Stimulated activated naive CD4-positive, alpha-beta T cell (primary cell): Measurements from ENCODE around the gene GALNT18.

ENCODE experiments used
- DNase-seq, 6 experiments: peaks; one replicate each; lab custom pipeline; 2025; lab: John Stamatoyannopoulos, UW

The GALNT18 gene

GRCh38 chr11:11498195-11498594 lies 123.6 kb downstream of the GALNT18 start:
- no peak for DNase-seq

DNA sequence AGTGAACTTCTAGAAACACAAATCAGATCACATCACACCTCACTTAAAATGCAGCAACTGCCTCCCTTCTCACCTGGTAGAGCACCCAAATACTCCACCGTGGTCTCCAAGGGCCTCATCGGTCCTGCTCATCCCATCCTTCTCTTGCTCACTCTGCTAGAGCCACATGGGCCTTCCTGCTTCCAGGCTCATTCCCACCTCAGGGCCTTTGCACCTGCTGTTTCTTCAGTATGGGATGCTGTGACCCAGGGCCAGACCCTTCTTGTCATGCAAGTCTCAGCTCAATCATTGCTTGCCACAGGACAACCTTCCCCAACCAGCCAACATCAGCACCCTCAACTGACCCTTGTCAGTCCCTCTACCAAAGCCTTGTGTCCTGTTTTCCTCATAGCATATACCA lies 124.9 kb downstream of the GALNT18 start:
- no peak for DNase-seq

DNA sequence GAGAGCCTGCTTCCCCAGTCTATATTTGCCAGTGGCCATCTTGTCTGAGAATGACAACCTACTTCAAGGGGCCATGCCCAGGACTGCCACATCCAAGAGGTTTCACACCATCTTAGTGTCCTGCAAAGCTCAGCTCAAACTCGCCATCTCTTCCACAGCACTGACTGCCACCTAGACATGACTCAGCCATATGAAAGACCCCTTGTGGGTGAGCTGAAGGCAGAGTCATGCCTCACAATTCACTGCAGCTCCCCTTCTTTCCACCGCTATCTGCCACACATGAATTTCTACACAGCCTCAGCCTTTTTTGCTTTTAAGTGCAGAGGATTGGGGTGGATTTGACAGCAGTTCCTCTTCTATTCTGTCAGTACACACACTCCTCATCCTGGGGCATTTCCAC lies 127.5 kb downstream of the GALNT18 start:
- no peak for DNase-seq

DNA sequence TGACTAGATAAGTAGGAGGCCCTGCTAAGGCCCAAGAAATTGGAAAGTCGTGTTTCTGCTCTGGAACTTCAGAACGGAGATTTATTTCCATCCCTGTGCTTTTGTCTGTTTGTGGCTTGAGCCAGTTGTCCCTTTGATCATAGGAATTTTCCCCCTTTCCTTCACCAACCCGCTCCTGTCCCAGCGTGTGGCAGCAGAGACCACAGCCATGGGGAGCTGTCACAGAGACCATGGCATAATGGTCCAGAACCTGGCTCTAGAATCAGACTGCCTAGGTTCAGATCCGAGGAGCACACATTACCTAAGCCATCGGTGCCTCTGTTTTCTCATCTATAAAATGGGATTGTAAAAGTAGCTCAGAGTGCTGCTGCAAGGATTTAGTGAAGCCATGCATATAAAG lies 128.1 kb downstream of the GALNT18 start:
- no peak for DNase-seq

GRCh38 chr11:11491589-11491988 lies 130.2 kb downstream of the GALNT18 start:
- no peak for DNase-seq

DNA sequence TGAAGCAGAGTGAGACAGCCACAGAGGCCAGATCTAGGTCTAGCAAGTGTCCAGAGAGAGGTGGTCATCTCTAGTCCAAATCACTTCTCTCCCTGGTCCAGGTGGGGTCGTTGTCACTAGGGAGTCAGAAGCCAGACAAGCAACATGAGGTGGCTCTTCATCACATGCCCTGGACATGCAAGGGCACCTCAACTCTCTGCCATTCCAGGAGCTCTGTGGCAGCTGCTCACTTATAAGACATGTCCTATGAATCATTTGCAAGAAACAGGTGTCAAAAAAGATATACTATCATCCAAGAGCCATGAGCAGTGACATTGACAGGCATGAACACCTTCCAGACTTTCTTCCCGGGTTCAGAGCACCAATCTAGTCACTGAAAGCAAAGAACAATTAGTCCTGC lies 130.8 kb downstream of the GALNT18 start:
- DNase-seq = no peak

GRCh38 chr11:11486423-11486822 lies 135.4 kb downstream of the GALNT18 start:
- DNase-seq = no peak

DNA sequence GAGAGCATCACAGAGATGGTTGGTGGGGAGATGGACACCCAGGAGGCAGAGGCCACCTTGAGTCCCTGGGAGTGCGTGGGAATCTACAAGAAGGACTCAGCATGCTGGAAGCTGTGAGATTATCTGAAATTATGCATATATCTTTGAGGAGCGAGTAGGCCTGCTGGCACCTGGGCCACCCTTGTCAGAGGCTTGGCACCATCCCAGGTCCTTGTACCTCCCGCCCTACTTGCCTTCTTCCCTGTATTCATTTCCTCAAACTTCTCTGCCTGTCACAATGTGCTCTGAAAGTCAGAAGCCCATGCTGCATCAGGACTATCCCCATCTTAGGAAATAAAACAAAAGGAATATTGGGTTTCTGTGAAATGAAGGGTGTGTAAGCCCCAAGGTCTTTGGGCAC lies 135.8 kb downstream of the GALNT18 start:
- no peak for DNase-seq

- no peak for DNase-seq
Measured at GRCh38 chr11:11483627-11484026, 138.2 kb downstream of the GALNT18 start.

DNA sequence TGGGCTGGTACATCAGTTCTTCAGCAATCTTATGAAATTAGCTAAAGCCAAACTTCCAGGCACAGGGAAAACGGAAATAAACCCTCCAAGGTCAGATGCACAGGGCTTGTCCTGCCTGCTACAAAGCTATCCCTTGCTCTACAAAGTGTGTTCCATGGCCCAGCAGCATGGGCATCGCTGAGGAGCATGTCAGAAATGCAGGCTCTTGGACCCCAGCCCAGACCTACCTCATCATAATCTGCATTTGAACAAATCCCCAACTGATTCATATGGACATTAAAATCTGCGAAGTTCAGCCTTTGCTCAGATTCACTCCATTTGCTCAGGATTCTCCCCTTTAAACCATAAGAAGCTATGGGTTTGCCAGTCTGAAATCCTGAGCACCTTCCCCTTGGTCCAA lies 139.1 kb downstream of the GALNT18 start:
- DNase-seq = no peak

DNA sequence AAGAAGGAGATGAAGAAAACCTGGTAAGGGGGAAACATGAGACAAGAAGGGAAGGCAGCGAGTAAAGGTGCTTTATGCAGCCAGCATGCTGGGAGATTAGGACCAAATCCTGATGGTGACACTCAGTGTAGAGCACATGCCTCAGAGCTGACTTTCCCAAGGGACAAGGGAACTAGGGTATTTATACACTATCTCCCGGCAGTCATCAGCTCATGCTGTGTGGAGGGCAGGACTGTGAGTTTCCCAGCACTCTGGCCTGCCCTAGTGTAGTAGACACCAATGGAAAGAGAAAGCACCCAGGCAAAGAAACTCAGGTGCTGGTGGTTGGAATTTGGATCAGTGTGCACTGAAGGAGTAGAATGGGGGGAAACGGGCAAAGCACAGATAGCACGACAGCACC lies 140.4 kb downstream of the GALNT18 start:
- DNase-seq = no peak

GRCh38 chr11:11480971-11481370 lies 140.8 kb downstream of the GALNT18 start:
- DNase-seq = no peak

DNA sequence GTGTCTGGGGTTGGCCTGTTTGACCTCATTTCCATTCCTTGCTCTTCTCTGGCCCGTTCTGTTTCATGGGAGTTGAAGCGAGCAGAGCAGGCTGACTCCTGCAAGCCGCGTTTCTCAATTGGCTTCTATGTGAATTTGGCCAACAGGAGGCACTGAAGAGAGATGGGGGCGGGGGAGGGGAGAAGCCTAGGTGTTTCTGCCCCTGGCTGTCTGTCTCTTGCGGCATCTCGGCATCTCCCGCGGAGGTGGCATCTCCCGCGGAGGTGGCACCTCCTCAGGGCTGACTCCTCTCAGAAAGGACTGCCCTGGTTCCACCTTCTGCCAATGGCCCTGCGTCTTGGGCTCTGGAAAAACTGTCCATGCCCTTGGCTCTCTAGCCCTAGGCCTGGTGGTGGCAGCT lies 143.1 kb downstream of the GALNT18 start:
- DNase-seq = no peak

DNA sequence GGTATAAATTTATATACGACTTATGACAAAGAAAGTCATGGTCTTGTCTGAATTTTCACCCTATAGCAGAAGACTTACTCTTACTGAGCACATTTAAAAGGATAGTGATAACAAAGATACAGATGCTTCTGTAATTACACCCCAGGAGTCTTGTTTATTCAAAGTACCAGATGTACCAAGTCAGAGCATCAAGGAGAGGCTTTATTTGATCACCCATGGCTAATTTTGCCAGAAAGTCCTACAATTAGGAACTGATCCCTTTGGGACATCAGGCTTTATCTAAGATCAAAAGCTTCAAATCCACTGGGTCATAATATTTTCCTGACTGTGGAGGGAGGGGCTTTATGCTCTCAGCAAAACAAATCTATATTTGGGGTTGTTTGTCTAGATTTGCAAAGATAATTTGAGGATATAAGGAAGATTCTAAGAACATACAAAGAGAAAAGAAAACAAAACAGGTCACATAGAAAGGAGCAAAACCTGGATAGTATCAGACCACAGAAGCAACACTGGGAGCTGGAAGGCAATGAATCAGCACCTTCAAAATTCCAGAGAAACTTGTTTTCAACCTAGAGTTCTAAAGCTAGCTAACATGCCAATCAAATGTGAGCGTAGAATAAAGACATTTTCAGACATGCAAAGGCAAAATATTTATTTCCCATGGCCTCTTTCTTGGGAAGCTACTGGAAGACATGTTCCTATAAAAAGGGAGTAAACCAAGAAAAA lies 143.9 kb downstream of the GALNT18 start:
- DNase-seq = no peak

DNA sequence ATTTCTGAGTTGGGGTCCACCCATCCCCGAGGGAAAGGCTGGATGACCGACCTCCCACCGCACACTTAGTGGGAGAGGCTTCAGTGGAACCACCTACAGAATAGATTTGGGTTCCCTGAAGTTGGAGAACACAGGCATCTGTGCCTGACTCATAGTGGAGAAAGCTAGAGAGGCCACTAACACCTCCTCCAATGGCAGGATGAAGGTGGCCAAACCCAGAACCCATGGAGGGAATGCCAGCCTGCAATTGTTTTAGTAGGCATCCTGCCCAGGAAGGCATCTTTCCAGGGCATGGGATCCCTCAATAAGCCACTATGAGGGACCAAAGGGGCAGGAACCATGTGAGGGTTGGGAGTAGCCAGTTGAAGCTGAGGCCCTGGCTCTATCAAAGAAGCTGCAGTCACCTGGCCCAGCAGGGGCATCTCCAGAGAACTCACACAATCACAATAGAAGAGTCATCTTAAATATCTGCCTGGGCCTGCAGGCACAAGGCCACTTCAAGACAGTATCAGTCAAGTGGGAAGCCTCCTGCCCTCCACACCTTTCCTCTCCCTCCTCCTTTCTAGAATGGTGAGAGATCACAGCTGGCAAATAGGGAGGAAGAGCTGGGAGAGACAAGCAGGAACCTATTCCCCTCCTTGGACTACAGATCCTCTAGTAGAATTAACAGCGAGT lies 144.7 kb downstream of the GALNT18 start:
- DNase-seq = no peak

- DNase-seq = no peak
Measured at GRCh38 chr11:11476499-11476898, 145.3 kb downstream of the GALNT18 start.

- DNase-seq = no peak
Measured at GRCh38 chr11:11472106-11472505, 149.7 kb downstream of the GALNT18 start.

DNA sequence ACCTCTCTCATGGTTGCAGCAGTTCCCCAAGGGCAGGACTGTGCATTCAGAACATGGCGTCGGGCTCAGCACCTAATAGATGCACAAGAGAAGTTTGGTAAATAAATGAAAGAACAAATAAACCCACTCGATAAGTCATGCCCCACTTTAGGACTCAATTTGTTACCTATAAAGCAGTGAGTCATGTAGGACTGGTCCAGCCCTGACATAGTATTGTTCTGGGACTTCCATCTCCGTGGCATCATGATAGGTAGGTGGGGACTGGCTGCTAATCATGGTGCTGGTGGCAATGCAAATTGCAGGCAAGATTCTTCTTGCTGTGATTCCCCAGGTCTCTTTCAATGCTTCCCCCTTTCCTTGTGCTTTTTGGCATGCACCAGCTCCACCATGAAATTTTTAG lies 150.6 kb downstream of the GALNT18 start:
- no peak for DNase-seq

- DNase-seq = no peak
Measured at GRCh38 chr11:11468954-11469353, 152.9 kb downstream of the GALNT18 start.

GRCh38 chr11:11467312-11467711 lies 154.5 kb downstream of the GALNT18 start:
- no peak for DNase-seq

DNA sequence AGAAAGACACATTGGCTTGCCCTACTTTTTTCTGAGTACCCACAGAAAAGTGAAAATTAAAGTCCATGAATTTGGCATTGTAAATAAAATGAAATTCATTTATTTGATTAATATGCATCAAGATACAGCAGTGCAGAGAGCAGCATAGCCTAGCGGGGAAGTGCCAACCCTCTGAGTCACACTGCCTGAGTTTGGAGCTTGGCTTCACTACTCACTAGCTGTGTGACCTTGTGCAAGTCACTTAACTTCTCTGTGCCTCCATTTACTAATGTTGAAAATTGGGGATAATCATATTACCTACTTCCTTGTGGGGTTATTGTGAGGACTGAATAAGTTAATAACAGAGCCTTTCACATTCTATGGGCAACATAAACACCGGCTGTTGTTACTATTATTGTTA lies 157.2 kb downstream of the GALNT18 start:
- no peak for DNase-seq

DNA sequence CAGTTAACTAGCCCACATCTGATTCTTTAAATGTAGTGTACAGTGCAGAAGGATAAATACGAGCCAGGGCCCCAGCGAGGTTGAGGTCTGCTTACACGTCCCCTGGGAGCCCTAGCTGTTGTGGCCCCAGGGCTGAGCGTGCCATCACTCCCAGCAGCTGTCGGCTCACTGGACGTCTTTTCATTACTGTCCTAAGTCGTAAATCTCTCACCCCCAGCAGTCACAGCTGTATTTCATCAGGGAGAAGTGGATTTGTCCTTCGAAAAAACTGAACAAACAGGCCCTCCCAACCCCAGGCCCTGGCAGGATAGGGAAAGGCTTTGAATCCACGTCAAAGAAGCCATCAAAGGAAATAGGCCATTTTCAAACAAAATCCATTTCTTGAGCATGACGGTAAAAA lies 158.4 kb downstream of the GALNT18 start:
- no peak for DNase-seq

DNA sequence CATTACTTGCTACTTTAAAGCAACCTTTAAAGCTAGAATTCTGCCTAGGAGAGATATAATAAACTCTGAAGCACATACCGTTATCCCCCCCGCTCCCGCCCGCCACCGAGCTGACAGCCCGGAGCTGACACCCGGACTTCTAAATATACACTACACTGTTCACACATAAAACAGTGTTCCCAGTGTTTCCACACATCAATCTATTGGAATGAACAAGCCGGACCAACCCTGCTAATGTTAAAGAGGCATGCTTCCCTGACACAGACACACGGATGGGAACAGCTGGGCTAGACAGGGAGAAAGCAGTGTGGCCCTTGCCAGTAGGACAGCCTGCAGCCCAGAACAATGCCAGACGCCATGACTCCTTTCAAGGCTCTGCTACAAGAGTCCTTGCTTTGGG lies 160.3 kb downstream of the GALNT18 start:
- DNase-seq = no peak

DNA sequence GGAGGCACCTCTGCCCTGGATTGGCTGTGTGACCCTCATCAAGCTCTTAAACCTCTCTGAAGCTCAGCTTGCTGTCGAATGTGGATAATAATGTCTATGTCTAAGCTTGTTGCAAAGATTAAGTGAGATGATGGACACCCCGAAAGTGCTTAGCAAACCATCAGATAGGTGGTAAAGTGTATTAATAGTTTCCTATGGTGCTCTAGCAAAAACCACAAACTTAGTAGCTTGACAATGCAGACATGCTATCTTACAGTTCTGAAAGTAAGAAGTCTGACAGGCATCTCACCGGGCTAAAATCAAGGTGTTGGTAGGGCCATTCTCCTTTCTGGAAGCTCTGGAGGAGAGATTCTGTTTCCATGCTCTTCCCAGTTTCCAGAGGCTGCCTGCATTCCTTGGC lies 162.2 kb downstream of the GALNT18 start:
- no peak for DNase-seq
